SK-N-SH (cell line): ENCODE data around the gene NTM. TPM values are rescaled to one million over a fixed set of nuclear protein-coding genes. Genes with fewer than 3 reads are reported as not detected.

Source experiments
- CTCF ChIA-PET: fragments of 300-600, 350-600 bp; formaldehyde crosslinking; extraction: SDS; loops from one replicate; lab custom pipeline; 2021; lab: Yijun Ruan, JAX
- POLR2A ChIA-PET: fragments of 350-600 bp; sonication (Branson Sonifier 250); formaldehyde crosslinking; extraction: SDS; loops from one replicate; lab custom pipeline; 2020; ENCODE audit warnings: antibody characterized with exemption, inconsistent platforms; lab: Yijun Ruan, JAX
- DNase-seq: peaks from one replicate; pipeline ENCODE4 v3.0.0; 2012
- H2AFZ ChIP-seq: fragments of 200-600 bp; sonication (generic); 2 replicates; pipeline ENCODE4 v1.8.1; 2016; ENCODE audit warnings: antibody characterized with exemption, mild to moderate bottlenecking, low read depth
- H3F3A ChIP-seq: fragments of 200-600 bp; sonication (generic); replicated peaks from 2 replicates; pipeline ENCODE3; 2016; ENCODE audit warnings: antibody characterized with exemption, mild to moderate bottlenecking; ENCODE audit not compliant: insufficient read depth
- H3K27ac ChIP-seq, 2 experiments: fragments of 200-500 bp in 1 of 2; fragments of 200-600 bp in 1 of 2; sonication (Bioruptor generic) in 1 of 2; sonication (generic), shearing (Covaris generic) in 1 of 2; 2 replicates each; pipeline versions ENCODE4 v1.5.1 to v1.6.1; 2014 to 2016; ENCODE audit warnings: low read depth in 2 of 2, inconsistent platforms in 1 of 2, low read length in 1 of 2, mild to moderate bottlenecking in 1 of 2, mixed read lengths in 1 of 2
- H3K27me3 ChIP-seq: fragments of 200-600 bp; sonication (generic), shearing (Covaris generic); 2 replicates; pipeline ENCODE4 v1.6.1; 2016; ENCODE audit warnings: mixed run types; ENCODE audit not compliant: insufficient read depth
- H3K36me3 ChIP-seq, 2 experiments: fragments of 200-500 bp in 1 of 2; fragments of 200-600 bp in 1 of 2; sonication (Bioruptor generic) in 1 of 2; sonication (generic) in 1 of 2; replicated peaks in 1 of 2; 2 replicates each; pipeline versions ENCODE3 to v1.5.1; 2014 to 2016; ENCODE audit warnings: low read length in 1 of 2, mild to moderate bottlenecking in 1 of 2; ENCODE audit not compliant: insufficient read depth in 2 of 2, control insufficient read depth in 1 of 2
- H3K4me1 ChIP-seq, 2 experiments: fragments of 200-500 bp in 1 of 2; fragments of 200-600 bp in 1 of 2; sonication (Bioruptor generic) in 1 of 2; sonication (generic), shearing (Covaris generic) in 1 of 2; 2 replicates each; pipeline versions ENCODE4 v1.5.1 to v1.6.1; 2014 to 2016; ENCODE audit warnings: low read depth in 1 of 2, low read length in 1 of 2, mixed run types in 1 of 2; ENCODE audit not compliant: insufficient read depth in 2 of 2, control insufficient read depth in 1 of 2
- H3K4me2 ChIP-seq: fragments of 200-600 bp; sonication (generic), shearing (Covaris generic); 2 replicates; pipeline ENCODE4 v1.6.1; 2017; ENCODE audit warnings: mixed run types
- H3K4me3 ChIP-seq, 2 experiments: fragments of 200-500 bp in 1 of 2; fragments of 200-600 bp in 1 of 2; sonication (Bioruptor generic) in 1 of 2; sonication (generic), shearing (Covaris generic) in 1 of 2; 2 replicates each; pipeline versions ENCODE4 v1.5.1 to v1.8.1; 2014 to 2016; ENCODE audit warnings: low read depth in 2 of 2, inconsistent platforms in 1 of 2, low read length in 1 of 2, mild to moderate bottlenecking in 1 of 2, mixed read lengths in 1 of 2, moderate library complexity in 1 of 2
- H3K79me2 ChIP-seq: fragments of 200-600 bp; sonication (generic); 2 replicates; pipeline ENCODE4 v1.8.1; 2017; ENCODE audit warnings: mild to moderate bottlenecking; ENCODE audit not compliant: insufficient read depth
- H3K9ac ChIP-seq: fragments of 200-600 bp; sonication (generic); 2 replicates; pipeline ENCODE4 v1.6.1; 2017; ENCODE audit warnings: mixed run types
- H3K9me2 ChIP-seq: fragments of 200-600 bp; sonication (generic); 2 replicates; pipeline ENCODE4 v1.6.1; 2017; ENCODE audit warnings: mixed run types
- H3K9me3 ChIP-seq: fragments of 200-600 bp; sonication (generic); 2 replicates; pipeline ENCODE4 v1.6.1; 2017; ENCODE audit warnings: mixed run types, mild to moderate bottlenecking, moderate library complexity
- H4K20me1 ChIP-seq: fragments of 200-600 bp; sonication (generic); 2 replicates; pipeline ENCODE4 v1.6.1; 2017; ENCODE audit warnings: mild to moderate bottlenecking, mixed run types; ENCODE audit not compliant: insufficient read depth
- CTCF ChIP-seq: fragments of 200-600 bp; sonication (generic); IDR thresholded peaks from 2 replicates; pipeline ENCODE4 v1.6.1; 2017; ENCODE audit warnings: antibody characterized with exemption, mild to moderate bottlenecking, moderate library complexity
- ELF1 ChIP-seq: IDR thresholded peaks from 2 replicates; pipeline ENCODE4 v1.4.0; 2012
- IRF3 ChIP-seq: fragments of 150-350 bp; IDR thresholded peaks from 2 replicates; pipeline ENCODE4 v1.6.1; 2016; ENCODE audit warnings: mild to moderate bottlenecking, low read depth, low read length
- JUND ChIP-seq: IDR thresholded peaks from 2 replicates; pipeline ENCODE4 v1.4.0; 2012
- MEF2A ChIP-seq: IDR thresholded peaks from 2 replicates; pipeline ENCODE4 v1.4.0; 2012; ENCODE audit warnings: low read depth, borderline replicate concordance
- NRF1 ChIP-seq: IDR thresholded peaks from 2 replicates; pipeline ENCODE4 v1.6.1; 2012; ENCODE audit warnings: low read depth, mild to moderate bottlenecking, low read length
- POLR2AphosphoS5 ChIP-seq: IDR thresholded peaks from 2 replicates; pipeline ENCODE4 v1.6.1; 2012; ENCODE audit warnings: low read depth, low read length
- RFX5 ChIP-seq: IDR thresholded peaks from 2 replicates; pipeline ENCODE4 v1.6.1; 2012; ENCODE audit warnings: mild to moderate bottlenecking, improper control_type of control experiment, low read length
- SIN3A ChIP-seq: IDR thresholded peaks from 2 replicates; pipeline ENCODE4 v1.6.1; 2012; ENCODE audit warnings: low read depth, mild to moderate bottlenecking, low read length, moderate library complexity, borderline replicate concordance
- SMC3 ChIP-seq: IDR thresholded peaks from 2 replicates; pipeline ENCODE4 v1.6.1; 2012; ENCODE audit warnings: low read depth, low read length, improper control_type of control experiment
- YY1 ChIP-seq: IDR thresholded peaks from 2 replicates; pipeline ENCODE4 v1.4.0; 2012; ENCODE audit warnings: low read depth, mild to moderate bottlenecking
- WGBS: methylation state at CpG from one replicate; pipeline ENCODE4 v1.1.6; 2017; ENCODE audit warnings: low lambda C conversion rate; 5-methylcytosine and 5-hydroxymethylcytosine counted together
- polyA plus RNA-seq, 3 experiments: library from polyadenylated mRNA; depleted of rRNA; stranded (reverse); fragments of >200 nt; gene quantifications; 2 replicates each; pipeline ENCODE4 v1.2.3, GENCODE V29; 2012

NTM gene
- polyA plus RNA-seq, 1 of the 3 experiments (the other 2 are of a cell fraction), result 20.0 TPM

GRCh38 chr11:131568318-131568717, 197.9 kb downstream of the NTM start:
- H3K27me3 ChIP-seq, result no peaks in the 10 kb centered on the region
- H3K36me3 ChIP-seq, result no peaks in the 10 kb centered on the region
- ChIA-PET CTCF (interaction anchor here (1.0 to 4.0 kb wide), 3 partner anchors 11 to 106 kb away, joined by 3 to 16 read pairs (median 11); no protein-coding TSS in a partner anchor), POLR2A (no interaction called here)
- no peaks in the 10 kb centered on the region for H3K9me2 ChIP-seq
- H3K9me3 ChIP-seq, result no peaks in the 10 kb centered on the region
- H3K4me3 ChIP-seq, result no peak overlapping the region
- no peak overlapping the region for H2AFZ ChIP-seq
- no peak overlapping the region for H3K4me2 ChIP-seq
- H3F3A ChIP-seq, result no peaks in the 10 kb centered on the region
- H4K20me1 ChIP-seq, result no peaks in the 10 kb centered on the region
- H3K4me1 ChIP-seq, result no peaks in the 10 kb centered on the region
- no peaks in the 10 kb centered on the region for H3K79me2 ChIP-seq
- H3K9ac ChIP-seq, result no peak overlapping the region
- WGBS, result 0% methylated on average over 1 of the region's 1 CpG
- TF ChIP-seq MEF2A, result no peak
- TF ChIP-seq ELF1, result no peak
- no peak for TF ChIP-seq CTCF
- TF ChIP-seq IRF3, result no peak
- TF ChIP-seq POLR2AphosphoS5, result no peak
- no peak for TF ChIP-seq SMC3
- TF ChIP-seq YY1, result no peak
- no peak overlapping the region for H3K27ac ChIP-seq
- no peak for DNase-seq

- ChIA-PET CTCF (interaction anchor here (1.1 to 1.3 kb wide), 2 partner anchors 103 to 117 kb away, joined by 3 to 7 read pairs; no protein-coding TSS in a partner anchor), POLR2A (no interaction called here)
- no peaks in the 10 kb centered on the region for H3F3A ChIP-seq
- no peaks in the 10 kb centered on the region for H3K9me3 ChIP-seq
- H3K36me3 ChIP-seq, result no peaks in the 10 kb centered on the region
- H2AFZ ChIP-seq, result no peak overlapping the region
- H3K27me3 ChIP-seq, result no peaks in the 10 kb centered on the region
- H3K9me2 ChIP-seq, result no peaks in the 10 kb centered on the region
- no peak for TF ChIP-seq RFX5
- H4K20me1 ChIP-seq, result no peaks in the 10 kb centered on the region
- no peak overlapping the region for H3K4me2 ChIP-seq
- WGBS, result 15% methylated on average over 4 of the region's 4 CpGs
- no peaks in the 10 kb centered on the region for H3K4me1 ChIP-seq
- no peak overlapping the region for H3K4me3 ChIP-seq
- no peak for DNase-seq
- no peaks in the 10 kb centered on the region for H3K79me2 ChIP-seq
- no peak overlapping the region for H3K27ac ChIP-seq
- H3K9ac ChIP-seq, result no peak overlapping the region
These were observed 201.2 kb downstream of the NTM start for GRCh38 chr11:131571571-131571970.

- Histone ChIP-seq H3K4me2 (no peak overlapping the region), H2AFZ (no peak overlapping the region), H3K9ac (no peak overlapping the region), H3K9me2 (no peaks in the 10 kb centered on the region), H3K27me3 (no peaks in the 10 kb centered on the region), H3K79me2 (no peaks in the 10 kb centered on the region), H3K9me3 (no peaks in the 10 kb centered on the region), H3K4me1 (no peaks in the 10 kb centered on the region), H3K4me3 (no peak overlapping the region), H3F3A (no peaks in the 10 kb centered on the region), H3K27ac (no peak overlapping the region), H3K36me3 (no peaks in the 10 kb centered on the region), H4K20me1 (no peaks in the 10 kb centered on the region)
- TF ChIP-seq JUND (no peak), NRF1 (no peak), SIN3A (no peak)
- WGBS, result 72% methylated on average over 7 of the region's 7 CpGs
- POLR2A ChIA-PET, result no interaction called here
- CTCF ChIA-PET, result no interaction called here
- DNase-seq, result no peak
These were observed 202.0 kb downstream of the NTM start for GRCh38 chr11:131572423-131572822.
